ENCODE measurements around the gene TNFRSF1B.
"Not testable (repeated sequence)": the region's sequence is repeated elsewhere in the genome, so short reads cannot be mapped to it uniquely, and the experiment has no call there.

The TNFRSF1B gene

DNA sequence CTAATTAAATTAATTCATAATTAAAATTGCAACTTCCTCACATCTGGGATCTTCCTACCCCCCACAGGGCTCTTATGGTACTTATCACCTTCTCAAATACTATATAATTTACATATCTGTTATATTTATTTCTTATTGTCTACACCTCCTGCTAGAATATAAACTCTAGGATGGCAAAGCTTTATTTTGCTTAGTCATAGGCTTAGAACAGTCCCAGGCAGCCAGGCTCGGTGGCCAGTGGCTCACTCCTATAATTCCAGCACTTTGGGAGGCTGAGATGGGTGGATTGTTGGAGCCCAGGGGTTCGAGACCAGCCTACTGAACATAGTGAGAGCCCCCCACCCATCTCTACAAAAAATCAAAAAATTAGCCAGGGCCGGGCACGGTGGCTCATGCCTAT, 53.0 kb downstream of the TNFRSF1B start:
- no peak for DNase-seq (ENCODE audit: low read depth in 2 of 2)

DNA sequence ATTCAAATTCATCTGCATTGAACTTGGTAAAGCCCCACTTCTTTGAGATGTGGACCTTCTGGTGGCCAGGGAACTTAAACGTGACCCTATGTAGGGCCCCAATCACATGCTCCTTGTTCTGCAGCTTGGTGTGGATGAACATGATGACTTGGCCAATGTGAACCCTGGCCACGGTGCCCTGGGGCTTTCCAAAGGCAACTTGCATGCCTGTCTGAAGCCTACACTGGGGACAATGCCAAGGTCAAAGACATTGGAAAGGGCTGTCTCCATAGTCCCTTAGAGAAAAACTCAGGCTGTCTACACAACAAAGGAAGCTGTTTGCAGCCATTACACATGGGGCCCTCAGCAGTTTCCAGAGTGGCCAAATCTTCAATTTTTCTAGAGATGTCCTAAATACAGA, 54.1 kb downstream of the TNFRSF1B start:
- DNase-seq (ENCODE audit: low read depth in 2 of 2): no peak

DNA sequence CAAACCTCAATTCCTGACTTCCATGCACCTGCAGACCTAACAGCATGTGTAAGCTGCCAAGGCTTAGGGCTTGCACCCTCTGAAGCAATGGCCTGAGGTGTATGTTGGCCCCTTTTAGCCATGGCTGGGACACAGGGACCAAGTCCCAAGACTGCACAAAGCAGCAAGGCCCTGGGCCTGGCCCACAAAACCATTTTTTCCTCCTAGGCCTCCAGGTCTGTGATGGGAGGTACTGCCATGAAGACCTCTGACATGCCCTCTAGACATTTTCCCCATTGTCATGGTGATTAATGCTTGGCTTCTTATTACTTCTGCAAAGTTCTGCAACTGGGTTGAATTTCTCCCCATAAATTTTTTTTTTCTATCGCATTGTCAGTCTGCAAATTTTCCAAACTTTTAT, 55.9 kb downstream of the TNFRSF1B start:
- DNase-seq (ENCODE audit: low read depth in 2 of 2): not testable (repeated sequence)

- DNase-seq (ENCODE audit: low read depth in 2 of 2): not testable (repeated sequence)
Measured at GRCh38 chr1:12224092-12224491, 57.3 kb downstream of the TNFRSF1B start.

DNA sequence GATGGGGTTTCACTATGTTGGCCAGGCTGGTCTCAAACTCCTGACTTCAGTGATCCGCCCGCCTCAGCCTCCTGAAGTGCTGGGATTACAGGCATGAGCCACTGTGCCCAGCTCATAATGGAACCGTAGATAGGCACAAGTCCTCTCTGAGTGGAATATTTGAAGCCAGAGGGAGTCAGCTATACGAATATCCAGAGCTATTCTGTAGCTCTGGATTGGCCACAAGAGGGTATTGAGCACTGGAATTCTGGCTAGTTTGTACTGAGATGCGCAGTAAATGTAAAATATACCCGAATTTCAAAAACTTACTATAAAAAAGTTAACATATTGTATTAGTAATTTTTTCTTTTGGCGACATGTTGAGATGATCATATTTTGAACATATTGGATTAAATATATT, 62.2 kb downstream of the TNFRSF1B start:
- DNase-seq (ENCODE audit: low read depth in 2 of 2): no peak

DNA sequence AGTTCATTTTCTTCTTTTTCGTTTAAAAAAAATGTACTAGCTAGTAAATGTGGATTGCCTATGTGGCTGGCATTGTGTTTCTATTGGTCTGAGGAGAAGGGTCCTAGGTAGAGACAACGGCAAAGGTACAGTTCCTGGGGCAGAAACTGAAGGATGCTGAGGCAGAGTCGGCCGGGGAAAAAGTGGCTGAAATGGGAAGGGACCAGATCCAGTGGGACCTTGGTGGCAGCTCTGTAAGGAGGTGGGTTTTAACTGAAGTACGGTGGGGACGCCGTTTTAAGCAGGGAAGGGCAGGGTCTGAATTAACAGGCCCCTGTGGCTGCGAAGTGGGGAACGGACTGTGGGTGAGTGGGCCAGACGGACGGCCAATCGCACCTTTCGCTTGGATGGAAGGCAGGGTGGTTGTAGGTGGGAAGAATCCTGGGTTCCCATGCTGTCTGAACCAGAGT, 62.6 kb downstream of the TNFRSF1B start:
- no peak for DNase-seq (ENCODE audit: low read depth in 2 of 2)

GRCh38 chr1:12229835-12230548, 63.2 kb downstream of the TNFRSF1B start, which contains the start of gene VPS13D:
TSS of gene VPS13D (plus strand) at chr1:12230030. CDS start at chr1:12234267, 4,237 bp downstream.
- DNase-seq (ENCODE audit: low read depth in 2 of 2): peak; percentile 80 to 86

- DNase-seq (ENCODE audit: low read depth in 2 of 2): no peak
Measured at GRCh38 chr1:12230549-12231275, 63.9 kb downstream of the TNFRSF1B start.

DNA sequence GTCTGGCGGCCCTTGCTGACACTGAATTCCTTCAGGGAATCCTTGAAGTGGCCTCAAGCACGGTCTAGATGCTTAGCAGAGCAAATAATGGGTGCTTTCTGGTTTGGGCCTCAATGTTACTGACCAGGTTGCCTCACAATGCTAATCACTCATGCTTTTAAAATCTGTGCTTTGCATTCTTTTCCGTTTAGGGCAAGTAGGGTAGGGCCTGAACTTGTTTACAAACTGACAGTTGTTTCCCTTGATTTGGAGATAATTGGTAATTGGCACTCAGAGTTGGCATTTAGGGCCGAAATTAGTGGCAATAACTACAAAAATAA, 64.4 kb downstream of the TNFRSF1B start:
- no peak for DNase-seq (ENCODE audit: low read depth in 2 of 2)

DNA sequence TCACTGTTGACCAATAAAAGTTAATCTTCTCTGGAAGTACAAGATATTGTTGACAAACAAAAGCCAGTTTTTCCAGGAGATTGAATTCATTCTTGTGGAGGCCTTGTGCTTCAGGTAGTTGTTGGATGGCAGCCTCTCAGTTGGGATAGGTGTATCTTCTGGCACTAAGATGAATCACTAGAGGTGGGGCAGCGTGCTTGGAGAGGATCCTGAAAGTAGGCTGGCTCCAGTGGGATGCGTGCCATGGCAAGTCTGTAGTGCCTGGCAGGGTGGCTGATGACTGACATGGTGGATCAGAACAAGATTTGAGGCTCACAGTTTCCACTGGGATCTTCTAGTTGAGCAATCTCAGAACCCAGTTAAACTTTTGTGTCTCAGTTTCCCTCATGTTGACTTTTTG, 65.4 kb downstream of the TNFRSF1B start:
- DNase-seq (ENCODE audit: low read depth in 2 of 2): no peak

DNA sequence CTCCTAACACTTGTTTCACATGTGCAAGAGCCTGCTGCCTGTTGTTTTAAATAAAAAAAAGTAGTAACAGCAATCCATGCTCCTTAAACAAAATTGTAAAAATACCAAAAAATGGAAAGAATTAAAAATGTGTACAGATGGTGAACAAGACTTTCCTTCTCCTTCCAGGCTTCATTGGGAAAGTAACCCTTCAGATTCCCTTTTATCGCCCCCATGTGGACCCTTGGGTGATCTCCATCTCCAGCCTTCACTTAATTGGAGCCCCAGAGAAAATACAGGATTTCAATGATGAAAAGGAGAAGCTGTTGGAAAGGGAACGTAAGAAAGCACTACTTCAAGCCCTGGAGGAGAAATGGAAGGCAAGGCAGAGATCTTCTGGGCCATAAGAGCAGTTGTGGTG, 77.3 kb downstream of the TNFRSF1B start:
- no peak for DNase-seq (ENCODE audit: low read depth in 2 of 2)

GRCh38 chr1:12244585-12244984, 77.8 kb downstream of the TNFRSF1B start:
- no peak for DNase-seq (ENCODE audit: low read depth in 2 of 2)

DNA sequence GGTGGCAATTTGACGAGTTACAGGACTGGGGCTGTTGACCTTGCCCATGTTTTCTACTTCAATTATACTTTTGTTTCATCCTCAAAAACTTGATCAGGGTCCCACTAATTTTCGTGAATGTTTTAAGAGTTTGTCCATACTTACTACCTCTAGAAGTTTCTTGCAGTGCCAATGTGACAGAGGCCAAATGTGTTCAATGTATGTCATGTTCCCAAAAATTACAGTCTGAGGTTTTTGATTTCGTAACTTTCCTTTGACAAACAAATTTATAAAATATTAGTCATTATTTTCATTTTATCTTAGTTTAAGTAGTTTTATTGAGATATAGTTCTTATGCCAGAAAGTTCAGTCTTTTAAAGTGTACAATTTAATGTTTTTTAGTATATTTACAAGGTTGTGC, 78.3 kb downstream of the TNFRSF1B start:
- no peak for DNase-seq (ENCODE audit: low read depth in 2 of 2)

- no peak for DNase-seq (ENCODE audit: low read depth in 2 of 2)
Measured at GRCh38 chr1:12245733-12246132, 78.9 kb downstream of the TNFRSF1B start.

DNA sequence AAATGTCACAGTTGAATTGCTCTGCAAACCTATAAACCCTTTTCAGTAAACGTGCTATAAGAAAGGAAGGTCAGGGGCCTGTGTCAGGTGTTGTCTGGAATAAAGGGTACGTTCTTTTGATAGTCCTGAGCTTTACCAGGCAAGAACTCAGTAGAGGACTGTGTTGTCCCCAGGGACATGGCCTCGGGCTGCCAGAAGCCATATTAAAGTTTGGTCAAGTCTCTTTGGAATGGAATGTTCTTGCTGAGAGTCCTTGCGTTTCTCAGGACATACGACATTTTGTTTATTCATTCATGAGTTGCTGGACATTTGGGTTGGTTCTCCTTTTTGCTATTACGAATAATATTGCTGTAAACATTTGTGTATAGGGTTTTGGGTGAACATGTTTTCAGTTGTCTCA, 79.8 kb downstream of the TNFRSF1B start:
- DNase-seq (ENCODE audit: low read depth in 2 of 2): no peak

- no peak for DNase-seq (ENCODE audit: low read depth in 2 of 2)
Measured at GRCh38 chr1:12249181-12249580, 82.4 kb downstream of the TNFRSF1B start.

DNA sequence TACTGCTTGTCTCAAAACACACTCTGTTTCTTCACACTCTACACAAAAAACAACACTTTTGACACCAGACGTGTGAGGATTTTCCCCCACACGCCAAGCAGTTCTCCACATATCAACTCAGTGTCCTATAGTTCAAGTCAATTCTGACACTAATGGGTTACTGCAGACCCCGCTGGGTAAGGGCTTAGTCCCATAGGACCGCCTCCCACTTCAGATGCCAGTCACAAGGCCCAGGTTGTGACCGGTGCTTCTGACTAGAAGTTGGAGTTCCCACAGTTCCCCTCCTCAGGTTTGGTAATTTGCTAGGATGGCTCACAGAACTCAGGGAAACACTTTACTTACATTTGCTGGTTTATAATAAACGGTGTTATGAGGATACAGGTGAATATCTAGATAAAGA, 83.0 kb downstream of the TNFRSF1B start:
- DNase-seq (ENCODE audit: low read depth in 2 of 2): no peak

DNA sequence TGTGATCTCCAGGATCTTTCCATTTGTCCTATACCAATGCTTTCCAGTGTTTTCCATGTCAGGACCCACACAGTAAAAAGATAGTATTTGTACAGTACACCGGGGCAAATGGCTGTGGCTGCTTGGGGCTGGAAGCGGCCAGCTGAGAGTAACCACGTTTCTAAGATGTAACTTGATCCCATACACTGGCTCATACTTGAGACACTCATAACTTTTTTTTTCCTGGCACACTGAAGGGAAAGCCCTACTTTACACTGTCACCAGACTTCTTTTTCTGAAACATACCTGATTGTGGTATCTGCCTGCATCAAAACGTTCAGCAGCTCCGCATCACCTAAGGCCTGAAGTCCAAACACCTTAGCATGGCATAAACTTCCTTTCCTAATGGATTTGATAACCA, 84.7 kb downstream of the TNFRSF1B start:
- no peak for DNase-seq (ENCODE audit: low read depth in 2 of 2)

DNA sequence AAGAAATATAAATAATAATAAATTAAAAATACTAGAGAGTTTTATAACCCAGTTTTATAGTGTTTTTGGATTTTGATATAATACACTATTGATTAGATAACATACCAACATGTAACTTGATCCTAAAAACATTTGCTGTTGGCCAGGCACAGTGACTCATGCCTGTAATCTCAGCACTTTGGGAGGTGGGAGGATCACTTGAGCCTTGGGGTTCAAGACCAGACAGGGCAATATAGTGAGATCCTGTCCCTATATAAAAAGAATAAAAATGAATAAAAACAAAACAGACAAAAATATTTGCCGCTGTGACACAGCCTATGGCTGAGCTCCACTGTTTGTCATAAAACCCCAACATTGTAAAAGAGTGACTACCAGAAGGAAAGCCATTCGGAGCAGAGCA, 89.1 kb downstream of the TNFRSF1B start:
- DNase-seq (ENCODE audit: low read depth in 2 of 2): no peak

DNA sequence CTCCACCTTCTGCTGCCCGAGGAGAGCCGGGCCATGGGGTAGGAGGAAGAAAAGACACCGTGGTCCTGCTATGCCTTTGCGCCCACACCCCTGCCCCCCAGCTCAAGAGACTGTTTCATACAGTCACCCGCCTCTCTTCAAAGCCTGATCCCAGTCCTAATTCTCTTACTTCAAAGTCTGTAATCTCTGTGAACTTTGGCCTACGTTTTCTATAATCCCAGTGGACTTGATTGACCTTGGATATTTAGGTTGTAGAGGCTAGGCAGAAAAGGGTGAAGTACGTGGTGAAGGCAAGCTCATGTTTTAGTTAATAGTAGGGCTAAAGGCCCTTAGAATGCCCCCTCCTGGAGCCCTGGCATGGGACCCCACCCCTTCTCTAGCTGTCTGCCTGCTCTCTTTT, 91.5 kb downstream of the TNFRSF1B start:
- no peak for DNase-seq (ENCODE audit: low read depth in 2 of 2)
